Neural cell (in vitro differentiated cells): ENCODE results near the gene EHBP1. TPM values are rescaled to one million over a fixed set of nuclear protein-coding genes. Genes with fewer than 3 reads are reported as not detected.

Experiments used
- H2AFZ ChIP-seq: fragments of 200-600, 300-800 bp; sonication (generic), shearing (Covaris generic); 2 replicates; pipeline ENCODE4 v1.6.0; 2014; ENCODE audit warnings: low read depth, mild to moderate bottlenecking, antibody characterized with exemption, low read length, moderate library complexity
- H3F3A ChIP-seq: fragments of 200-600 bp; shearing (Covaris generic); 2 replicates; pipeline ENCODE4 v1.6.1; 2016; ENCODE audit warnings: mild to moderate bottlenecking, moderate library complexity, mixed read lengths, antibody characterized with exemption, low read length; ENCODE audit not compliant: insufficient read depth, poor library complexity, severe bottlenecking
- H3K27ac ChIP-seq: fragments of 200-600, 300-800 bp; sonication (generic), shearing (Covaris generic); 2 replicates; pipeline ENCODE4 v1.5.1; 2014; ENCODE audit warnings: mild to moderate bottlenecking, low read length, moderate library complexity
- H3K27me3 ChIP-seq: fragments of 300-800, 200-600 bp; sonication (generic), shearing (Covaris generic); 2 replicates; pipeline ENCODE4 v1.6.0; 2014; ENCODE audit warnings: mild to moderate bottlenecking, low read depth, low read length, moderate library complexity; ENCODE audit not compliant: insufficient read depth
- H3K36me3 ChIP-seq: fragments of 300-800, 200-600 bp; sonication (generic), shearing (Covaris generic); 2 replicates; pipeline ENCODE4 v1.5.1; 2014; ENCODE audit warnings: mild to moderate bottlenecking, antibody characterized with exemption, low read length, moderate library complexity; ENCODE audit not compliant: insufficient read depth
- H3K4me2 ChIP-seq: fragments of 300-800, 200-600 bp; sonication (generic), shearing (Covaris generic); 2 replicates; pipeline ENCODE4 v1.6.0; 2014; ENCODE audit warnings: mild to moderate bottlenecking, low read length
- H3K4me3 ChIP-seq: fragments of 300-800, 200-600 bp; sonication (generic), shearing (Covaris generic); 2 replicates; pipeline ENCODE4 v1.5.1; 2014; ENCODE audit warnings: mild to moderate bottlenecking, low read length, moderate library complexity
- H3K79me2 ChIP-seq: fragments of 200-600 bp; shearing (Covaris generic); replicated peaks from 2 replicates; pipeline ENCODE4 v1.6.0; 2014; ENCODE audit warnings: mild to moderate bottlenecking, low read length, moderate library complexity; ENCODE audit not compliant: insufficient read depth
- H3K9ac ChIP-seq: fragments of 300-800, 200-600 bp; sonication (generic), shearing (Covaris generic); 2 replicates; pipeline ENCODE4 v1.6.1; 2016; ENCODE audit warnings: mild to moderate bottlenecking, low read length, mixed read lengths
- H3K9me2 ChIP-seq: fragments of 200-600 bp; shearing (Covaris generic); 2 replicates; pipeline ENCODE4 v1.6.1; 2016; ENCODE audit warnings: mild to moderate bottlenecking, low read length, mixed read lengths; ENCODE audit not compliant: insufficient read depth
- H3K9me3 ChIP-seq: fragments of 200-600, 300-800 bp; sonication (generic), shearing (Covaris generic); 2 replicates; pipeline ENCODE4 v1.6.1; 2016; ENCODE audit warnings: mild to moderate bottlenecking, mixed run types, low read length, moderate library complexity, mixed read lengths
- H4K20me1 ChIP-seq: fragments of 200-600 bp; shearing (Covaris generic); 2 replicates; pipeline ENCODE4 v1.6.1; 2016; ENCODE audit warnings: mild to moderate bottlenecking, mixed run types; ENCODE audit not compliant: insufficient read depth
- CTCF ChIP-seq: fragments of 450-650 bp; IDR thresholded peaks from 2 replicates; pipeline ENCODE4 v1.5.1; 2014; ENCODE audit warnings: antibody characterized with exemption, mild to moderate bottlenecking, moderate library complexity; ENCODE audit not compliant: poor library complexity, severe bottlenecking
- EP300 ChIP-seq: fragments of 450-650 bp; conservative IDR thresholded peaks from 2 replicates; pipeline ENCODE4 v1.6.1; 2014; ENCODE audit warnings: antibody characterized with exemption, mild to moderate bottlenecking, moderate library complexity; ENCODE audit not compliant: poor library complexity, severe bottlenecking
- EZH2 ChIP-seq: fragments of 200-600, 300-800 bp; shearing (Covaris generic), sonication (generic); IDR thresholded peaks from 2 replicates; pipeline ENCODE4 v1.6.1; 2014; ENCODE audit warnings: antibody characterized with exemption, low read length, borderline replicate concordance, mild to moderate bottlenecking; ENCODE audit not compliant: insufficient read depth, poor library complexity, severe bottlenecking
- MXI1 ChIP-seq: fragments of 450-650 bp; conservative IDR thresholded peaks from 2 replicates; pipeline ENCODE4 v1.6.1; 2014; ENCODE audit warnings: antibody characterized with exemption, mild to moderate bottlenecking; ENCODE audit not compliant: poor library complexity, severe bottlenecking
- POLR2AphosphoS5 ChIP-seq: IDR thresholded peaks from 2 replicates; pipeline ENCODE4 v1.6.1; 2012
- RAD21 ChIP-seq: fragments of 450-650 bp; conservative IDR thresholded peaks from 2 replicates; pipeline ENCODE4 v1.6.1; 2014; ENCODE audit warnings: antibody characterized with exemption, mild to moderate bottlenecking, moderate library complexity
- SMC3 ChIP-seq: fragments of 450-650 bp; conservative IDR thresholded peaks from 2 replicates; pipeline ENCODE4 v1.6.1; 2014; ENCODE audit warnings: antibody characterized with exemption, mild to moderate bottlenecking, moderate library complexity; ENCODE audit not compliant: poor library complexity
- TAF1 ChIP-seq: IDR thresholded peaks from 2 replicates; pipeline ENCODE4 v1.6.1; 2012; ENCODE audit warnings: low read depth
- polyA plus RNA-seq: library from polyadenylated mRNA; depleted of rRNA; stranded (reverse); fragments of >200 nt; gene quantifications from 2 replicates; pipeline ENCODE4 v1.2.3, GENCODE V29; 2014
- TF ChIP-seq, protein P1 (sequence below): IDR thresholded peaks from 2 replicates; pipeline ENCODE4 v1.6.1; 2012; ENCODE audit warnings: borderline replicate concordance

The EHBP1 gene
- polyA plus RNA-seq, 1 donor from 2014 or later, result 52.6 TPM

- TF ChIP-seq RAD21 (no peak), TAF1 (no peak)
- TF ChIP-seq, protein P1, sequence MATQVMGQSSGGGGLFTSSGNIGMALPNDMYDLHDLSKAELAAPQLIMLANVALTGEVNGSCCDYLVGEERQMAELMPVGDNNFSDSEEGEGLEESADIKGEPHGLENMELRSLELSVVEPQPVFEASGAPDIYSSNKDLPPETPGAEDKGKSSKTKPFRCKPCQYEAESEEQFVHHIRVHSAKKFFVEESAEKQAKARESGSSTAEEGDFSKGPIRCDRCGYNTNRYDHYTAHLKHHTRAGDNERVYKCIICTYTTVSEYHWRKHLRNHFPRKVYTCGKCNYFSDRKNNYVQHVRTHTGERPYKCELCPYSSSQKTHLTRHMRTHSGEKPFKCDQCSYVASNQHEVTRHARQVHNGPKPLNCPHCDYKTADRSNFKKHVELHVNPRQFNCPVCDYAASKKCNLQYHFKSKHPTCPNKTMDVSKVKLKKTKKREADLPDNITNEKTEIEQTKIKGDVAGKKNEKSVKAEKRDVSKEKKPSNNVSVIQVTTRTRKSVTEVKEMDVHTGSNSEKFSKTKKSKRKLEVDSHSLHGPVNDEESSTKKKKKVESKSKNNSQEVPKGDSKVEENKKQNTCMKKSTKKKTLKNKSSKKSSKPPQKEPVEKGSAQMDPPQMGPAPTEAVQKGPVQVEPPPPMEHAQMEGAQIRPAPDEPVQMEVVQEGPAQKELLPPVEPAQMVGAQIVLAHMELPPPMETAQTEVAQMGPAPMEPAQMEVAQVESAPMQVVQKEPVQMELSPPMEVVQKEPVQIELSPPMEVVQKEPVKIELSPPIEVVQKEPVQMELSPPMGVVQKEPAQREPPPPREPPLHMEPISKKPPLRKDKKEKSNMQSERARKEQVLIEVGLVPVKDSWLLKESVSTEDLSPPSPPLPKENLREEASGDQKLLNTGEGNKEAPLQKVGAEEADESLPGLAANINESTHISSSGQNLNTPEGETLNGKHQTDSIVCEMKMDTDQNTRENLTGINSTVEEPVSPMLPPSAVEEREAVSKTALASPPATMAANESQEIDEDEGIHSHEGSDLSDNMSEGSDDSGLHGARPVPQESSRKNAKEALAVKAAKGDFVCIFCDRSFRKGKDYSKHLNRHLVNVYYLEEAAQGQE, result no peak
- H3K27me3 ChIP-seq, result no peaks in the 10 kb centered on the region
- H3K36me3 ChIP-seq, result no peaks in the 10 kb centered on the region
- no peaks in the 10 kb centered on the region for H4K20me1 ChIP-seq
- no peaks in the 10 kb centered on the region for H3K9me2 ChIP-seq
- peaks cover 27% of the 10 kb centered on the region for H3K79me2 ChIP-seq
- peak overlapping the region; percentile 77 for H3K4me3 ChIP-seq
- peak overlapping the region; percentile 79 for H3K9ac ChIP-seq
- no peaks in the 10 kb centered on the region for H3K9me3 ChIP-seq
- H3F3A ChIP-seq, result peaks cover 17% of the 10 kb centered on the region
- peak overlapping the region; percentile 88 for H3K27ac ChIP-seq
- peak overlapping the region; percentile 76 for H3K4me2 ChIP-seq
- peak overlapping the region; percentile 87 for H2AFZ ChIP-seq
These were observed 883 bp upstream of the EHBP1 start for GRCh38 chr2:62704654-62705006.

GRCh38 chr2:62705859-62706720 is 577 bp downstream of the EHBP1 start:
- peak overlapping the region; percentile 84 for H3K27ac ChIP-seq

More at GRCh38 chr2:62705859-62706720, 577 bp downstream of the EHBP1 start:
- Histone ChIP-seq H3K4me3 (peak overlapping the region; percentile 77), H4K20me1 (no peaks in the 10 kb centered on the region), H3K79me2 (peaks cover 38% of the 10 kb centered on the region), H2AFZ (peak overlapping the region; percentile 66), H3K4me2 (peak overlapping the region; percentile 79), H3K36me3 (no peaks in the 10 kb centered on the region), H3K9me3 (no peaks in the 10 kb centered on the region), H3K9me2 (no peaks in the 10 kb centered on the region), H3K27me3 (no peaks in the 10 kb centered on the region), H3K9ac (peak overlapping the region; percentile 85), H3F3A (peaks cover 17% of the 10 kb centered on the region)
- TF ChIP-seq RAD21 (peak; percentile 36), CTCF (peak; percentile 57), TAF1 (no peak), EP300 (no peak), POLR2AphosphoS5 (peak; percentile 32), SMC3 (no peak), MXI1 (peak; percentile 26), EZH2 (no peak)
- TF ChIP-seq, protein P1, result peak; percentile 36
